ENCODE measurements around the gene RALGAPA2.
A peak's percentile ranks its signal among the peaks of the same experiment; 100 is the strongest.

The RALGAPA2 gene

GRCh38 chr20:20720158-20720557 lies 7.7 kb upstream of the RALGAPA2 start:
- no peak for DNase-seq (ENCODE audit: low spot score)

DNA sequence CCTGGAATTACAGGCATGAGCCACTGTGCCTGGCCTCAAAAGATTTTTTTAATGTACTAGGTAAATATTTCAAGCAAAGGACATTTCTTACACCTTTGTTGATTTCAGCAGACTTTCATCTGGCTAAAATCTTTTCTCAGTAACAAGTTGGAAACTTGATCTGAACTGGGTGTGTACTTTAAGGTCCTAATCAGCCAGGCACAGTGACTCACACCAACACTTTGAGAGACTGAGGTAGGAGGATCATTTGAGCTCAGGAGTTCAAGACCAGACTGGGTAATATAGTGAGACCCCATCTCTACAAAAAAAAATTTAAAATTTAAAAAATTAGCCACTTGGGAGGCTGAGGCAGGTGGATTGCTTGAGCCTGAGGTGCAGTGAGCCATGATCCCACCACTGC lies 7.0 kb upstream of the RALGAPA2 start:
- no peak for DNase-seq (ENCODE audit: low spot score)

DNA sequence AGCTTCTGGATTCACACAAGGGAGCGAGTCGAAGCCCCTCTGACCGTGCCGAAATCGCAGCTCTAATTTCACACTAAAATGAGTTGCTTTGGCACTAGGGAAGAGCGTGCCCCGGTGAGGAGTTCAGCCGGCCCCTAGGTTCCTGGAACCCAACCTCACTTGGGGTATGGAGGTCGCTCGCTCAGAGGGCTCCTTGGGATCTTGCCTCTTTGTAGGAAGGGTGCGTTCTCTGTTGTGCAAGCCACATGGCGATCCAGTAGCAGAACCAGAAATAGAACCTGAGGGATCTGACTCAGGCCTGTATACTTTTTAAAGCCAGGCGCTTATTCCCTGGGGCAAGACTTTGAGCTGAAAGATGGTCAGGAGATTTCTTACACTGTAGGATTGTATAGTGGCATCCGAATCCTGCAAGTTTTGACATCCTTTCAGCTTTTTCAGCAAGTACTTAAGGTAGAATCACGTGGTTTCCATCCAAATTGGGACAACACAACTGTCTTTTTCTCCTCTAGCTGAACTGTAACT lies 861 bp upstream of the RALGAPA2 start:
- no peak for DNase-seq (ENCODE audit: low spot score)

DNA sequence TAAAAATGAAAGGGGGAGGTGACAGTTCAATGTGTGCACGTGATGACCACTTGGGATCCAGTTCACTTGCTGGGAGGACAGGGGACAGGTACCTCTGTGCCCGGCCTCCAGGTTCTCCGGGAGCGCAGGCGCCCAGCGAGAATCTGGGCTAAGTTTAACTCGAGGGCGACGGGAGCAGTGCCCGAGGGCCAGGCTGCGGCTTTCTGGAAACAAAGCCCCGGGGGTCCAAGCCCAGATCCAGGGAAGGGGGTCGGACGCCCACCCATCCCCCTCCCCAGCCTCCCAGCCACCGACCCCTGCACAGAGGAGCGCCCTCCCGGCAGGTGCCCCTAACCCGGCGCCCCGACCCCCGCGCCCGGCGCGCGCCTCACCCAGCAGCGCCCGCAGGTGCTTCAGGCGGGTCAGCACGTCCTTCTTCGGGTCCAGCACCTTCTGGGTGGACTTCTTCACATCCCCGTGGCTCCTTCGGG lies 405 bp downstream of the RALGAPA2 start:
- no peak for DNase-seq (ENCODE audit: low spot score)

DNA sequence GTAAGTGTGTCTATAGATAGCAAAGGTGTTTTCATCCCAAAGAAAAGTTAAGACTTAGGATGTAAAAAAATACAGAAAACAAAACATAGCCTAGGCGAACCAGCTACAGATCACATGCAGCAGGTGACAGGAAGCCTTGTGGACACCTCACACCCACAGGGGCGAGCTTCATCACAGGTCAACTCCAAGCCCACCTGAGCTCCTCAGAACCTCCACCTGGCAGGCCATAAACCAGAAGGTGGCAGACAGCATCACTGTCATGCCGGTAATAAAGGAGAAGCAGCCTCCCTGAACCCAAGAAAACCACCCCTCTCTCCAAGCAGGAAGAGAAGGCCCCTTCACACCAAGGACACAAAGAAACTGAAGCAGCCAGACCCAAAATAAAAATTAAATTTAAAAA lies 1.0 kb downstream of the RALGAPA2 start:
- no peak for DNase-seq (ENCODE audit: low spot score)

DNA sequence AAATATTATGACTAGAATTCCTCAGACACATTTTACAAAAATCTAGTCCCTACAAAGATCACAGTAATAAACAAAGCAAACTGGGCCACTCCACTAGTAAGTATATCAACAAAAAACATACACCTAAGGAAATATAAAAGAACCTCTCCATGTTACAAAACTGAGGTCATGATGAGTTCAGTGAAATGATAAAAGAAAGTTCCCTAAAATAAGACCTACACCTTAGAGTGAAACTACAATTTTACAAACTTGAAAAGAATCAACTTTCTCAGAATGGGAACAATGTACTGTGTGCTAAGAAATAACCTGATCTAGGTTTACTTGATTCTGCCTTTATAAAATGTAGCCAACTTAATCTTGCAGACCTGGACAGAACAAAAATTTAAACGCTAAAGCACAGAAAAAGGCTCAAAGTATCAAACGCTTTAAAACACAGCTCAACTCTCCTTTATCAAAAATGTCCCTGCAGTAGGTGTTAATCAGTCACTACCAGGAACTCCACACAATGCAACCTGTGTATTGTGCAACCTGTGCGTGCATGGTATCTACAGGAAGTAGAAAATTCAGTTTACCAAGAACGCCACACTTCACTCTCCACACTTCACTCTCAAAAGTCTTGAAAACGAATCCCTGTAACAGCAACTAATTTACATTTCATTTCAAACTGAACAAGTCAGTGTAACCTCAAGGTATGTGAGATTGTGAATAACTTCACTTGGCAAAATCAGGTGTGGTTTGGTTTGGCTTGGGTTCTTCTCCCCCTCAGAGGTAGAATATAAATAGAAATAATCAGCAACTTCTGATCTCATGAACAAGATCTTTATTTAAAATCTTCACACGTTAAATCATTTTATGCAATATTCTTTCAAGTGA lies 1.8 kb downstream of the RALGAPA2 start:
- DNase-seq (ENCODE audit: low spot score), result peak; percentile 57

GRCh38 chr20:20709887-20710286 lies 2.6 kb downstream of the RALGAPA2 start:
- DNase-seq (ENCODE audit: low spot score), result no peak

DNA sequence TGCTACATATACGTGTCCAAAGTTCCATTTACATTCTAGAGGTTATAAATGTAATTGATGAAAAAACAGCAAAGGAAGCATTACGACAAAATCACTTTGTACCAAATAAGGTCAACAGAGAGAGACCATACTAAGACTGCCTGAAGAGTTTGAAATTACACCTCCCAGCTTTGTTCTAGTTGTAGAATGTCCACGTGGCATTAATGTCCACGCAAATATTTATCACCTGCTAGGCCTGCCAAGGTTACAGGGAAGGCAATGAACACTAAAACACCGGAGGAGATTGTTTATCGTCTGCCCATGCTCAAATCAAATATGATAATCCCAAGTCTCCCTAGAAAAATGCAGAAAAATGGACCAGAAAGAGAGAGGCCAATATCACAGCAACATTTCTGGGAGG lies 6.2 kb downstream of the RALGAPA2 start:
- no peak for DNase-seq (ENCODE audit: low spot score)

DNA sequence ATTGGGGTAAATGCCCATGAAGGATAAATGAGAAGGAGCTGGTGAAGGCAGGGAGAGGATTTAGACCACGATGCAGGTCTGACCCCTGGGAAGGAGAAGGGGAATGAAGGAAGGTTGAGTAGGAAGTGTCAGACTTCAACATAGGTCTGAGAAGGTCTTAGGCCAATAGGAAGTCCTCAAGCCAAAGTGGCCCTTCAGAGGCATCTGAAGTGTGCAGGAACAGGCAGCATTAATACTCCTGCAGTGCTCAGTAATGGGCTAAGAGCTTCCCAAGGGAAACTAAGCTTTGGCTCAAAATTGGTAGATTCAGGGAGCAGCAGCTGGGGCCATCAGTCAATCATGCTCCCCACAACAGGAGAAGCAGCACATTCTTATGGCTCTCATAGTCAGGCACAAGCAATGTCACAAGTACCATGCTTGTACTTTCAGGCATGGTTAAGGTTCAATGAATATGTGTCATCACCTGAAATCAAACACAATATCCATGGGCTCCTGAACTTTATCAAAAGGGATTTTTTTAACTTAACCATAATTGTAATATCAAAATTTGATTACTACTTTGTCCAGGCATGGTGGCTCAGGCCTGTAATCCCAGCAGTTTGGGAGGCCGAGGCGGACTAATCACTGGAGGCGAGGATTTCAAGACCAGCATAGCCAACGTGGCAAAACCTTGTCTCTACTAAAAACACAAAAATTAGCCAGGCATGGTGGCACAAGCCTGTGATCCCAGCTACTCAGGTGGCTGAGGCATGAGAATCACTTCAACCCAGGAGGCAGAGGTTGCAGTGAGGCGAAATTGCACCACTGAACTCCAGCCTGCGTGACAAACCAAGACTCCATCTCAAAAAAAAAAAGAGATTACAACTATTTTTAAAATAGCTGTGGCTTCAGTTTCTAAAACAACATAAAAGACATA lies 9.9 kb downstream of the RALGAPA2 start:
- DNase-seq (ENCODE audit: low spot score), result no peak

DNA sequence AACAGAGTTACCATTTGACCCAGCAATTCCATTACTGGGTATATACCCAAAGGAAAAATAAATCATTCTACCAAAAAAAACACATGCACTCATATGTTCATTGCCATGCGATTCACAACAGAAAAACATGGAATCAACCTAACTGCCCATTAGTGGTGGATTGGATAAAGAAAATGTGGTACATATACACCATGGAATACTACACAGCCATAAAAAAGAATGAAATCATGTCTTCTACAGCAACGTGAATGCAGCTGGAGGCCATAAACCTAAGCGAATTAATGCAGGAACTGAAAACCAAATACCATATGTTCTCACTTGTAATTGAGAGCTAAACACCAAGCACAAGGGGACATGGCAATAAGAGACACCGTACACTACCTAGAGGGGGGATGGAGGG lies 12.5 kb downstream of the RALGAPA2 start:
- no peak for DNase-seq (ENCODE audit: low spot score)

DNA sequence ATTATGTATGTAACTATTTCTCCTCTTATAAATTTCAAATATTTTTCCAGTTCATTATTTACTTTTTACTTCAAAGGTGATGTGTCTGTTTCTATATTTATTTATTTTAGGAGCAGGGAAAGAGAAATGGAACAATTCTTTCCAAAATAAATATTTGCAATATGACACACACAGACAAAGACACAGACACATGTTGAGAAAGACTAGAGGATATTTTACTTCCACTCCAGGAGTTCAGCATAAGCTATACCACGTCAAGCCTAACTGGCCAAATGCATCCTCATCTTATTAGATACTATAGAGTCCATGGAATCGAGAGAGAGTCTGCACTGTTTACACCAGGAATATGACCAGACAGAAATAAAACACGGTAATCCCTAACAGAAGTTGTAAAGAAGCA lies 13.3 kb downstream of the RALGAPA2 start:
- no peak for DNase-seq (ENCODE audit: low spot score)

DNA sequence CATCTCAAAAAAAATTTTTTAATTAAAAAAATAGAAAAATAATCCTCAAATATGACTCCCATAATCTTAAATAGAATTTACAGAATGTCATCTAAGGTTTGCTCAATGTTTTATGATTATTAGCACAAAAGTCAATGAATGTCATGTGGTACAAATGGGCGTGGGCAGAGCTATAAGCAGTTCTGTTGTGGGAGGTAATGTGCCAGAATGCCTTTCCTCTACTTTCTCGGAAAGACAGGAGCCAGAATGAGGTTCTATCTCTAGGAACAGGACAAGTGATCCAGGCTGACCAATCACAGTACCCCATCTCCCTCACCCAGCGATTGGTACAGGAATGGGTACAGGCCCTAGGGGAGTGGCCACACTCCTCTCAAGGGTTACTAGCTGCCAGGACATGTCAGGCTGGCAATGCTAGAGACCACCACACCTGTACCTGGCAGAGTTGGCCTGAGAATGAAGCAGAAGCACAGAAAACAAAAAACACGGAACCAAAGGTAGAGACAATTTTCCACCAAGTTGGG lies 15.1 kb downstream of the RALGAPA2 start:
- DNase-seq (ENCODE audit: low spot score), result no peak

GRCh38 chr20:20695250-20695816 lies 17.1 kb downstream of the RALGAPA2 start:
- DNase-seq (ENCODE audit: low spot score), result no peak

GRCh38 chr20:20694591-20694990 lies 17.9 kb downstream of the RALGAPA2 start:
- DNase-seq (ENCODE audit: low spot score), result no peak

GRCh38 chr20:20692587-20692986 lies 19.9 kb downstream of the RALGAPA2 start:
- DNase-seq (ENCODE audit: low spot score), result no peak

GRCh38 chr20:20691477-20692235 lies 20.8 kb downstream of the RALGAPA2 start:
- no peak for DNase-seq (ENCODE audit: low spot score)

GRCh38 chr20:20690676-20691476 lies 21.6 kb downstream of the RALGAPA2 start:
- no peak for DNase-seq (ENCODE audit: low spot score)

GRCh38 chr20:20687319-20687718 lies 25.1 kb downstream of the RALGAPA2 start:
- no peak for DNase-seq (ENCODE audit: low spot score)

GRCh38 chr20:20685635-20686034 lies 26.8 kb downstream of the RALGAPA2 start:
- no peak for DNase-seq (ENCODE audit: low spot score)
